OCI-LY7 (cell line): Measurements from ENCODE around the gene CRIP3. TPM values are rescaled to one million over a fixed set of nuclear protein-coding genes. Genes with fewer than 3 reads are reported as not detected.

Experiments
- BruUV-seq: library from RNA; stranded (reverse); fragments of 400-500 nt; replicated peaks from 2 replicates; lab custom pipeline; 2021; lab: Mats Ljungman, UMichigan
- CTCF ChIA-PET: fragments of 300-600 bp; sonication (Branson Sonifier 250); formaldehyde crosslinking; loops from one replicate; lab custom pipeline; 2022; ENCODE audit warnings: antibody characterized with exemption; ENCODE audit not compliant: unreplicated experiment; lab: Charles Lee
- POLR2A ChIA-PET: fragments of 300-600 bp; sonication (Branson Sonifier 250); formaldehyde crosslinking; loops from one replicate; lab custom pipeline; 2022; ENCODE audit warnings: antibody characterized with exemption; lab: Charles Lee
- DNase-seq: peaks from one replicate; pipeline ENCODE4 v3.0.0-alpha.2; 2015; ENCODE audit warnings: low spot score
- H2AFZ ChIP-seq: fragments of 200-600 bp; sonication (generic), shearing (Covaris generic); 2 replicates; pipeline ENCODE4 v1.6.1; 2014; ENCODE audit warnings: mild to moderate bottlenecking, antibody characterized with exemption, low read length, moderate library complexity
- H3K27ac ChIP-seq: fragments of 200-600 bp; sonication (generic); 2 replicates; pipeline ENCODE4 v1.5.1; 2014; ENCODE audit warnings: mixed run types, low read depth, mild to moderate bottlenecking, moderate library complexity, low read length, inconsistent platforms; ENCODE audit not compliant: poor library complexity, severe bottlenecking
- H3K36me3 ChIP-seq: fragments of 200-600 bp; sonication (generic); 2 replicates; pipeline ENCODE4 v1.6.1; 2014; ENCODE audit warnings: mild to moderate bottlenecking, antibody characterized with exemption, low read length, moderate library complexity, mixed read lengths; ENCODE audit not compliant: insufficient read depth
- H3K4me1 ChIP-seq: fragments of 200-600 bp; sonication (generic); 2 replicates; pipeline ENCODE4 v1.5.1; 2014; ENCODE audit warnings: mild to moderate bottlenecking, low read length; ENCODE audit not compliant: insufficient read depth, poor library complexity, severe bottlenecking
- H3K4me2 ChIP-seq: fragments of 200-600 bp; sonication (generic); 2 replicates; pipeline ENCODE4 v1.6.1; 2014; ENCODE audit warnings: mild to moderate bottlenecking, low read length
- H3K4me3 ChIP-seq: fragments of 200-600 bp; sonication (generic); 2 replicates; pipeline ENCODE4 v1.5.1; 2014; ENCODE audit warnings: mild to moderate bottlenecking, low read depth, low read length; ENCODE audit not compliant: poor library complexity, severe bottlenecking
- H3K79me2 ChIP-seq: fragments of 200-600 bp; sonication (generic); 2 replicates; pipeline ENCODE4 v1.6.1; 2016; ENCODE audit warnings: low read depth, mild to moderate bottlenecking, low read length, moderate library complexity, mixed read lengths; ENCODE audit not compliant: insufficient read depth
- H3K9me2 ChIP-seq: fragments of 200-600 bp; sonication (generic); 2 replicates; pipeline ENCODE4 v1.6.1; 2016; ENCODE audit warnings: mild to moderate bottlenecking, low read length, mixed read lengths; ENCODE audit not compliant: insufficient read depth
- H3K9me3 ChIP-seq: fragments of 200-600 bp; sonication (generic); 2 replicates; pipeline ENCODE4 v1.6.1; 2014; ENCODE audit warnings: mild to moderate bottlenecking, mixed run types, low read length, mixed read lengths
- H4K20me1 ChIP-seq: fragments of 200-600 bp; sonication (generic); 2 replicates; pipeline ENCODE4 v1.6.1; 2014; ENCODE audit warnings: mild to moderate bottlenecking, antibody characterized with exemption, low read length, moderate library complexity, mixed read lengths; ENCODE audit not compliant: insufficient read depth
- CTCF ChIP-seq: fragments of 200-600 bp; sonication (generic); conservative IDR thresholded peaks from 2 replicates; pipeline ENCODE4 v1.5.1; 2014; ENCODE audit warnings: mild to moderate bottlenecking, antibody characterized with exemption, low read length, moderate library complexity, mixed read lengths
- EZH2phosphoT487 ChIP-seq: fragments of 200-600 bp; sonication (generic); IDR thresholded peaks from 2 replicates; pipeline ENCODE4 v1.6.1; 2018; ENCODE audit warnings: low read depth, borderline replicate concordance, mild to moderate bottlenecking, mixed run types, antibody characterized with exemption, low read length, moderate library complexity, mixed read lengths
- intact Hi-C: fragments of 100-400 bp; cut with micrococcal nuclease; formaldehyde crosslinking; loops from one replicate; pipeline ENCODE4 v1.10.0; 2022; ENCODE audit not compliant: unreplicated experiment
- total RNA-seq, 2 experiments: library from RNA; depleted of rRNA in 1 of 2; stranded (reverse); fragments of >200 nt in 1 of 2; shearing (Covaris generic) in 1 of 2; gene quantifications; 2 replicates each; pipeline ENCODE4 v1.2.3, GENCODE V29; 2014 to 2022

CRIP3 gene
- total RNA-seq, 2 experiments from 2014 or later: 1.7 to 2.9 TPM

DNA sequence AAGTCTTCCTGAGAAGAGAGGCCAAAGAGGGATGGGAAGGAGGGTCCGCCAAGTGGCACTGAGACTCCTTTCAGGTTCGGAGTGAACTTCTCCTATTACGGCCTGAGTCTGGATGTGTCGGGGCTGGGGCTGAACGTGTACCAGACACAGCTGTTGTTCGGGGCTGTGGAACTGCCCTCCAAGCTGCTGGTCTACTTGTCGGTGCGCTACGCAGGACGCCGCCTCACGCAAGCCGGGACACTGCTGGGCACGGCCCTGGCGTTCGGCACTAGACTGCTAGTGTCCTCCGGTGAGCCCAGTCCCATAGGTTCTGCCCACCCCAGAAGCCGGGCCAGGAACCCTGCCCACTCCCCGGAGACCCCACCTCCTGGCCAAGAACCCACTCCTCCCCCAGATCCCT lies 6.5 kb downstream of the CRIP3 start:
- Histone ChIP-seq H3K4me1 (peaks cover 8% of the 10 kb centered on the region), H3K79me2 (no peaks in the 10 kb centered on the region), H2AFZ (no peak overlapping the region), H3K27ac (no peak overlapping the region), H3K4me2 (no peak overlapping the region), H3K36me3 (no peaks in the 10 kb centered on the region), H4K20me1 (no peaks in the 10 kb centered on the region), H3K9me2 (no peaks in the 10 kb centered on the region), H3K4me3 (no peak overlapping the region), H3K9me3 (no peaks in the 10 kb centered on the region)
- BruUV-seq: no TSS peak
- ChIA-PET CTCF (no interaction called here), POLR2A (no interaction called here)
- intact Hi-C loops: no loop called here
- no peak for TF ChIP-seq CTCF
- no peak for TF ChIP-seq EZH2phosphoT487
- no peak for DNase-seq

DNA sequence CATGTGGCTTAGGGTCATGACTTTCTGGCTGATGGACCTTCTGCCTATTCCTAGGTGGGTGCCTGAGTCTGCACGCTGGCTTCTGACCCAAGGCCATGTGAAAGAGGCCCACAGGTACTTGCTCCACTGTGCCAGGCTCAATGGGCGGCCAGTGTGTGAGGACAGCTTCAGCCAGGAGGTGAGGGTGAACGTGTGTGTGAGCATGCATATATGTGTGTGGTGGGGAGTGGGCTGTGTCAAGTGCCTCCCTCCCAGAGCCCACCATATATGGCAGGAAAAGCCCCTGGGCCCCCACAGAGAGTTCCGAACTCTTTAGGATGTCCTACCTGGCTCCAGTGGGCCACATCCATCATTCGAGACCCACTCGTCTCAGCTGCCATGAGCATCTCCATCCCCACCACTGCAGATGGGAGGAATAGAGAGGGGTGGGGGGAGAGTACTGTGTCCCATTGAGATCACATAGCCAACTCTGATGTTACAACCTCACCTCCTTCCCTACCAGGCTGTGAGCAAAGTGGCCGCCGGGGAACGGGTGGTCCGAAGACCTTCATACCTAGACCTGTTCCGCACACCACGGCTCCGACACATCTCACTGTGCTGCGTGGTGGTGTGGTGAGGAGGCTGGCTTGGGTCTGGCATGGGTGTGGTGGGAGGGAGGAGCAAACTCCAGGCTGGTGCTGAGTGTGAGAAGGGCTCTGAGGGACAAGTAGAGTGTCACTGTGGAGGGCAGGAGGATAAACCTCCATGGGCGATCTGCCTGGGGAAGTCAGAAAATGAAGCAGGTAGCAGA lies 7.3 kb downstream of the CRIP3 start:
- Histone ChIP-seq H3K27ac (no peak overlapping the region), H3K4me2 (no peak overlapping the region), H3K4me1 (peaks cover 8% of the 10 kb centered on the region), H3K9me3 (no peaks in the 10 kb centered on the region), H3K79me2 (no peaks in the 10 kb centered on the region), H3K36me3 (no peaks in the 10 kb centered on the region), H2AFZ (no peak overlapping the region), H3K9me2 (no peaks in the 10 kb centered on the region), H3K4me3 (no peak overlapping the region), H4K20me1 (no peaks in the 10 kb centered on the region)
- TF ChIP-seq EZH2phosphoT487: no peak
- ChIA-PET CTCF (no interaction called here), POLR2A (no interaction called here)
- no peak for DNase-seq
- no TSS peak for BruUV-seq
- intact Hi-C loops: no loop called here

DNA sequence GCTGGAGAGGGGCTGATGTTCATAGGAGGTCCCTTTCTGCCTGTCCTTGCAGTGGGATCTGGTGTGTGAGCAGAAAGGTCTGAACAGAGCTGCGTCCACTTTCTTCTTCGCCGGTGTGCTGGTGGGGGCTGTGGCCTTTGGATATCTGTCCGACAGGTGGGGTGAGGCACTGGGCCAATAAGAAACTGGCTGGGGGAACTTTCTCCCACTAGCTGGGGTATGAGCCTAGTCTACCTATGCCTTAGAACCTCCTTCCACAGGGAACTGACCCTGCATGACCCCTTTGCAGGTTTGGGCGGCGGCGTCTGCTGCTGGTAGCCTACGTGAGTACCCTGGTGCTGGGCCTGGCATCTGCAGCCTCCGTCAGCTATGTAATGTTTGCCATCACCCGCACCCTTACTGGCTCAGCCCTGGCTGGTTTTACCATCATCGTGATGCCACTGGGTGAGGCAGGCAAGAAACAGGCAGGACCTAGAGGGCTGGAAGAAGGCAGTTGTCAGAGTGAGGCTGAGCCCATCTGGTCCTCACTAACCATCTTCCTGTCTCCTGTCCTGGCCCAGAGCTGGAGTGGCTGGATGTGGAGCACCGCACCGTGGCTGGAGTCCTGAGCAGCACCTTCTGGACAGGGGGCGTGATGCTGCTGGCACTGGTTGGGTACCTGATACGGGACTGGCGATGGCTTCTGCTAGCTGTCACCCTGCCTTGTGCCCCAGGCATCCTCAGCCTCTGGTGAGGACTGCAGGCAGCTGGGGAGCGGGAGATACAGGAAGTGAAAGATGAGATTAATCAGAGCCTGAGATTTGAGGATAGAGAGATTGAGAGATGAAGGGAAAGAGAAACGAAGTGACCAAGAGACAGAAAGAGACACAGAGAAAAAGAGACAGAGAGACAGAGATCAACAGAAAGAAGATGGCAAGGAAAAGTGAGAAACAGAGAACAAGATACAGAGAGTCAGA lies 9.0 kb downstream of the CRIP3 start:
- peak; percentile 31 for DNase-seq
- peaks cover 8% of the 10 kb centered on the region for H3K4me1 ChIP-seq
- no peaks in the 10 kb centered on the region for H4K20me1 ChIP-seq
- no peaks in the 10 kb centered on the region for H3K79me2 ChIP-seq
- CTCF ChIA-PET: no interaction called here
- no peak overlapping the region for H2AFZ ChIP-seq
- no peak overlapping the region for H3K4me2 ChIP-seq
- no peaks in the 10 kb centered on the region for H3K9me3 ChIP-seq
- H3K27ac ChIP-seq: no peak overlapping the region
- POLR2A ChIA-PET: interaction anchor here (1.3 kb wide), 1 partner anchor 89 kb away, joined by 3 read pairs; no protein-coding TSS in a partner anchor
- TF ChIP-seq EZH2phosphoT487 (no peak), CTCF (no peak)
- H3K36me3 ChIP-seq: no peaks in the 10 kb centered on the region
- H3K4me3 ChIP-seq: no peak overlapping the region
- no peaks in the 10 kb centered on the region for H3K9me2 ChIP-seq
- intact Hi-C loops: no loop called here
- no TSS peak for BruUV-seq
